Activated CD4-positive, alpha-beta T cell treated with anti-CD3 and anti-CD28 coated beads, Interleukin-2, amount 50 U/mL, for 48 hours (primary cell): ENCODE data around the gene ASPG.
"Not testable (repeated sequence)": the region's sequence is repeated elsewhere in the genome, so short reads cannot be mapped to it uniquely, and the experiment has no call there.

Source experiments
- DNase-seq, 2 experiments: peaks; one replicate each; pipeline ENCODE4 v3.0.0-alpha.2; 2020

Gene ASPG

DNA sequence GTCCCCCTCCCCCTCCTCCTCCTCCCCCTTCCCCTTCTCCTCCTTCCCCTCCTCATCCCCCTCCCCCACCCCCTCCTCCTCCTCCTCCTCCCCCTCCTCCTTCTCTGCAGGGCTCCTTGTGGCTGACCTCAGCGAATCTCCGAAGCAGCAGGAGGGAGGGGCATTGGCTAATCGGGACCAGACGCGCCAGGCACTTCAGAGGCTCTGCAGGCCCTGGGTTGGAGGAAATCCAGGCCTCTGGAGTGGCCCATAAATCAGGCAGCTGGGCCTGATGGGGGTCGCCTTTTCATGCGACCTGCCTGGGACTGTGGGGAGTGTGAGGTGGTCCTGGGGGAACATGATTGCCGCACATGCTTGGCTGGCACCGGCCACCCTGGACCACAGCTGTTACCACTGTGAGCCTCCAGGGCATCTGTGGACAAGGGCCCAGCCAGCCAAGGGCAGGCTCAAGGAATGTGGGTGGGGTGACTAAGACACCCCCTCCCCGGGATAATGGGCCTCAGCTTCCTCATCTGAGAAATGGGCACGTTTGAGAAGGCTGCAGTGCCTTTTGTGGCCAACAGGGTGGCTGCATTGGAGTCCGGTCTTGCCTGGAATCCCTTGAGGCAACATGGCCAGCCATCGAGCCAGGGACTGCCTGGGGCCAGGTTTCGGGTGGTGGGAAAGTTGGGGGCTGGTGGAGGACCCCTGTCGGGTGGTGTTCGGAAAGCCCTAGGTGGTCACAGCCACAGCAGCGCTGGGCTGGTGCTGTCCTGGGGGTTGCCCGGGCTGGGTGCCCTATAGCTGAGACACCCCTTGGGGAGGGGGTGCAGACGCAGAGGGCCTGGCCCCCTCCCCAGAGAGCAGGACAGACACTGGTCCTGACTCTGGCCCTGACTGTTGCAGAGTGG, 64.9 kb downstream of the ASPG start:
- DNase-seq, result no peak

GRCh38 chr14:104151026-104151381, 65.5 kb downstream of the ASPG start:
- DNase-seq, result no peak

- DNase-seq, result no peak
Measured at GRCh38 chr14:104151566-104152245, 66.2 kb downstream of the ASPG start.

GRCh38 chr14:104152246-104152575, 66.7 kb downstream of the ASPG start:
- no peak for DNase-seq

DNA sequence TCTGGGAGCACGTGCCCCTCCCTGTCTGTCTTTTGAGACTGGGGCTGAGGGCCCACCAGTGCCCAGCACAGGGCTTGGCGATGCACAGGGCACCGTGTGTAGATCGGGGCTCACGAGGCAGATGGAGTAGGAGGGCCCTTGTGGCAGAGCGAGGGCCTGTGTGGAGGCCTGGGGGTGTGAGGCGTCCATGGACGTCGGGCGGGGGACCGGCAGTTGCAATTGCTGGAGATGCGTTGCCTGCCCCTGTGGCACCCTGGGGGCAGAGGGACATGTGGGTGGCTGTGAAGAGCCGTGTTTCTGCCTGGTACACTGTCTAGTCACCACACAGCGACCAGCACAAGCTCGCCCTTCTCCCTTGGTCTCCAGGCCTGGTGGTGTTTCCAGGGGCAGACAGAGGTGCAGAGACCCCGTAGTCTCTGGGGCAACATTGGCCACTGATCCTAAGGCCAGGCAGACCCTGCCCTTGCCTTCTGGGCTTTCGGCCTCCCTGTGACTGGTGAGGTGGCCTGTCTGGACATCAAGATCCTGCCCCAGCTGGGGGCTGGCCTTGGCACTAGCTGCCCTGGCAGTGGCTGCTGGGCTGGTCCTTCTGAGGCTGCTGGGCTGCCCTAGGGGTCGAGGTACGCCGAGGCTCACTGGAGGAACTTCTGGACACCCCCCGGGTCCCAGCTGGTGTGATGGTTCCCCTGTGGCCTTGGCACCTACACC, 67.3 kb downstream of the ASPG start:
- no peak for DNase-seq

DNA sequence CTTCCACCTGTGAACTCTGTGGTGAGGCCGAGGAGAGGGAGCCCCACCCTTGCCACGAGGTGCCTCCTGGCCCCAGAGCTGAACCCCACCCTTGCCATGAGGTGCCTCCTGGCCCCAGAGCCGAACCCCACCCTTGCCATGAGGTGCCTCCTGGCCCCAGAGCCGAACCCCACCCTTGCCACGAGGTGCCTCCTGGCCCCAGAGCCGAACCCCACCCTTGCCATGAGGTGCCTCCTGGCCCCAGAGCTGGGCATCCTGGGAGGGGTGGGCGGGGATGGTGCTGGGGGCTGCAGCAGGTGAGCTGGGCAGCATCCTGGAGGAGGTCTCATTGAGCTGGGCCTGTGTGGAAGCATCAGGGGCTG, 67.9 kb downstream of the ASPG start:
- not testable (repeated sequence) for DNase-seq

GRCh38 chr14:104154246-104154645, 68.7 kb downstream of the ASPG start:
- DNase-seq, result no peak

DNA sequence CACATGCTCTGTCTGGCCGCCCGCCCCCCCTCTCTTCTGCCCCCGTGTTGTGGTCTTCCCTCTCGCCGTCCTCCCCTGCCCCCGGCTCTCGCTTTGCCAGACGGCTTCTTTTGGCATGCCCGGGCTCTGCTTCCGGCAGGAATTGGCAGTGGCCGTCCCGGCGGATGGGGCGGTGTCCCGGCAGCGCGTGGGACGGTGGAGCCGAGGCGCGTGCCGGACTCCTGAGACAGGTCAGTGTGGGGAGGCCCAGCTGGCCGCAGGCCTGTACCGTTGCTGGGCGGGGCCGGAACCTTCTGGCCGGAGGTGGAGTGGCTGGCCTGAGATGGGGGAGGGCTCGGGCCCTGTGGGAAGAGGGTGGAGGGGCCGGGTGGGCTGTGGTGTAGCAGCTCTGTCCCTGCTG, 70.0 kb downstream of the ASPG start:
- DNase-seq, result no peak

- no peak for DNase-seq
Measured at GRCh38 chr14:104156142-104156541, 70.6 kb downstream of the ASPG start.

GRCh38 chr14:104157016-104157928, 71.8 kb downstream of the ASPG start:
- no peak for DNase-seq

DNA sequence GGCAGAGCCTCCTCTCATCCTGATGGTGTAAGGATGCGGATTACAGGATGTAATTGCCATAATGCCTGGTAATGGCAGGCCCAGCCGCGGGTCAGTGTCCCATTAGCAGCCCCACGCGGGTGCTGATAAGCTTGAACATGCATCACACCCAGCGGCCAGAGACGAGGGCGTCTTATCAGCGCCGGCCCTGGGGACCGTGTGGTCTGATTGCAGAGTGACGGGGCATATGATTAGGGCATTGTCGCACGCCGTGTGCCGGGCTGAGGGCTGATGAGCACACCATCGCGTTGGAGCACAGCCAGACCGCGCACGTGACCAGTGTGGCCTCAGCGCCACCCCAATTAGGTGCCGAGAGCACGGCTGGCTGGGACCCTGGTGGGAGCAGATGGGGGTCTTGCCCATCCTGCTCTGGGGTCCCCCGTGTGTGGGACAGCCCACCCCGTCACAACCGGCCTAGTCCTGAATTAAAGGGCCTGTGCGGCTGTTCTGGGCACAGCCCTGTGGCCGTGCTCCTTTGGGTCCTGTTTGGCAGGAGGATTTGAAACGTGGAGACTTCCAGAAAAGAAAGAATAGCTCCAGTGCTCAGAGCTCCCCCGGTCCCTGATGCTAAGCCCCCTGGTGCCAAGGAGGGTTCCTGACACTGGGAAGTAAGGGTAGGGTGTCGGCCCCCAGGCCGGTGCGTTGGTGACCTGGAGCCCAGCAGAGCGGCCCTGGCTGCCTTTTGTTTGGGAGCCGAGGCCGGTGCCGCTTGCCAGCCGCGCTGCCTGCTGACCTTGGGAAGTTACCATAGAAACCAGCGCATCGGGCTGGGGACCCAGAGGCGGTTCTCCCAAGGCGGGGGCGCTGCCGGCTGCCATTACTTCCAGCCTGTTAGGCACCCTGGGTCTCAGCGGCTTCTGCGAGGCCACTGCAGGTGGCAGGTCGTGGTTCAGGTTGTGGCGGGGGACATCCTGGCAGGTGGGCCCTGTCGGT, 73.6 kb downstream of the ASPG start:
- no peak for DNase-seq

- DNase-seq, result no peak
Measured at GRCh38 chr14:104159990-104160389, 74.5 kb downstream of the ASPG start.

DNA sequence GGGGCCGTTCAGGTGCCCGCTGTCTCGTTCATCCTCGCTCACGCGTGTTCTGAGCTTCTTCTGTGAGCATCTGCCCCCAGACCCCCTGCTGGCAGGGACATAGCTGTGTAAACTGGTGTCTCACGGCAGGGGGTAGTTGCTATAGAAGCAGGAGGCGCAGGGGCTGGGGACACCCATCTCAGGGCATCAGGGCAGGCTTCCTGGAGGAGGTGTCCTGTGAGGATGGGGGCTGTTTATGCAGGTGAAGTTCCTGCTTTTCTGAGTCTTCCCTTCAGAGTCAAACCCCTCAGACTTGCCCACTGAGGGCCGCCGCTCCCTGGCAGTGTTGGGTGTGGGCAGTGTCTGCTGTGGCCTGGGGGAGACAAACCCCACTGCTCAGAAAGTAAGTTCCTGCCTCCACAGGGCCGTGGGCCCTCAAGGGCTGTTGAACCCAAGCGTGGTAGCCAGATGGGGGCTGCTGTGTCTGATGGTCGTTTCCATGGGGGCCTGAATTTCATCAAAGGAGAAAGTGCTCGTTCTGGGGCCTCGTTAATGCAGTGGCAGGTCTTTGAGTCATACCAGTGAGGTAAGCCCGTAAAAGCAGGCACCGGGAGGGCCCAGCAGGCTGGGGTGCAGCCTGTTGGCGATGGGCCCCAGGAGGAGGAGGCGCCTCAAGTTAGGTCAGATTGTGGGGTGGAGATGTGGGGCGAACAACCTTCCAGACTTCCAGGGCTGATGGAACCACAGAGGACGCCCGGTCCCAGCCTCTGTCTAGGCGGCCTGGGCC, 76.3 kb downstream of the ASPG start:
- no peak for DNase-seq

DNA sequence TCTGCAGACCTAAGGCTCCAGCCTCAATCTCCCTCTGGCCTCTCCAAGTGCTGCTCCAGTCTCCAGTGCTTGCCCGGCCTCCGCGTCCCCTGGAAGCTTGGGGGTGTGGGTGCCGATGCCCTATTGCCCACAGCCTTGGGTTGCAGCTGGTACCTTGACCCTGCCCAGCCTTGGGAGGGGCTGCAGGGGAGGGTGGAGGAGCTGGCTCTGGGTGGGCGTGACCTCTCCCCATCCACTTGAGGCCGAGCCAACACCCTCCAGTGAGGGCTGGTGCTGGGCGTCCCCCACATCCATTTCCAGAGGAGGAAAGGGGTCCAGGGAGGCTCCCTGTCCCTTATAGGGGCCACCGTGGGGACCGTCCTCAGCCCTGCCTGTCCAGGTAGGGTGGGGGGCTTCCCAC, 77.0 kb downstream of the ASPG start:
- no peak for DNase-seq

GRCh38 chr14:104163541-104163940, 78.0 kb downstream of the ASPG start:
- no peak for DNase-seq

DNA sequence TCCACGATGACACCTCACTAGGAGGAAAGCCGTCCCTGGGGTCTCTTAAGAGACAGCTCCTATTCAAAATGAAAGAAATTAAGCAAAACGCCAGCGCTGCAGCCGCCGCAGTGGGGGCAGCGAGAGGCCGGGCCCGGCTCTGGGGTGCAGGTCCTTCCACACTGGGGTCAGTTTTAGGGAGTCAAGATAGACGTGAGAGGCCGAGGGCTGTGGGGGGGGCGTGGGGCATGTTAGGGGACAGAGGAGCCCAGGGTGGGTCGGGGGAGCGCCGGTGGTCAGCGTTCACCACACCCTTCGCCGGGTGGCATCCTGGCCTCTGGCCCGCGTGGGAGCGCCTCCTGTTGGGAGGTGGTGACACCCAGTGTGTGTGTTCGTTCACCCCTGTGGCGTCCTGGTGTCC, 78.5 kb downstream of the ASPG start:
- DNase-seq, result no peak

DNA sequence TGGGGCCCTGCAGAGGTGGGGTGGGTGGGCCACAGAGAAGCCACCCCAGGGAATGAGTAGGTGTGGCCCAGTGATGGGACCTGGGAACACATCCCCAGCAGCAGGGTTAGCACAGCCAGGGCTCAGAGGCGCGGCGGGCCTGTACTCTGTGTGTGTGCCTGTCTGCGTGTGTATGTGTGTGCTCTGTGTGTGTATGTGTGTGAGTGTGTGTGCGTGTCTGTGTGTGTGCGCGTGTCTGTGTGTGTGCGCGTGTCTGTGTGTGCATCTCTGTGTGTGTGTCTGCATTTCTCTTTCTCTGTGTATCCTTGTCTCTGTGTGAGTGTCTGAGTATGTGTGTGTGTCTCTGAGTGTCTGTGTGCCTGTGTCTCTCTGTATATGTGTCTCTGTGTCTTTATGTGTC, 79.0 kb downstream of the ASPG start:
- DNase-seq, result no peak
